GM21528 (cell line): ENCODE data around the gene CFLAR.
"Not testable (repeated sequence)": the region's sequence is repeated elsewhere in the genome, so short reads cannot be mapped to it uniquely, and the experiment has no call there.

ENCODE experiments used
- ATAC-seq: cut with Tn5 transposase; IDR thresholded peaks from one replicate; pipeline ENCODE4 v1.9.1; 2021; ENCODE audit warnings: mild to moderate bottlenecking, moderate library complexity; ENCODE audit not compliant: unreplicated experiment, low FRiP score

The CFLAR gene

DNA sequence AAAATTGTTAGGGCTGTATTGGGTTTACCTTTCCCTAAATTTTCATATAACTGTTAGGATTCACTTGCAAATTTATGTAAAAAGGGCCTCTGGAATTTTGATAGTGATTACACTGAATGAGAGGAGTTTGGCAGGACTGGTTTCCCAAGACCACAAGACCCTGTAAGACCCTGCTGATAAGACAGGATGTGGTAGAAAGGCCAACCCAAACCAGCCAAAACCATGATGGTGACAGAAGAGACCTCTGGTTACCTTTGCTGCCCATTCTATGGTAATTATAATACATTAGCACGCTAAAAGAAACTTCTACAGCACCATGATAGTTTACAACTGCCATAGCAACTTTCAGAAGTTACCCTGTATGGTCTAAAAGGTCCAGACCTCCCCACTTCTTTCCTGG lies 58.7 kb downstream of the CFLAR start:
- no peak for ATAC-seq

DNA sequence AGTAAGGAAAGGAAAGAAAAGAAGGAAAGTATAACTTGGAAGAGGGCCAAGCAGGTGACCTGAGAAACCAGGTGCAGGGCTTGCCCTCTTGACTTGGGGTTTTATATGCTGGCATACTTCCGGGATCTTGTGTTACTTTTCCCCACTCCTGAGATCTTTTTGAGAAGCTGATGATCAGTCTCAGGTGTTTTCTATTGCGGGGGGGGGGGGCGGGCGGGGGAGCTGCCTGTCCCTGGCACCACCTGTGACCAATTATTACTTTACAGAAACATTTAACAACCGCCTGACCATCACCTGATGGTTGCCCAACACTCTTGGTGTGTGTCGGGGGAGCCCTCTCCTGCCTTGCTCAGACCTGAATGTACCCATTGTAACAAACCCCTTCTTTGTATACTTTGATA lies 60.1 kb downstream of the CFLAR start:
- ATAC-seq, result no peak

DNA sequence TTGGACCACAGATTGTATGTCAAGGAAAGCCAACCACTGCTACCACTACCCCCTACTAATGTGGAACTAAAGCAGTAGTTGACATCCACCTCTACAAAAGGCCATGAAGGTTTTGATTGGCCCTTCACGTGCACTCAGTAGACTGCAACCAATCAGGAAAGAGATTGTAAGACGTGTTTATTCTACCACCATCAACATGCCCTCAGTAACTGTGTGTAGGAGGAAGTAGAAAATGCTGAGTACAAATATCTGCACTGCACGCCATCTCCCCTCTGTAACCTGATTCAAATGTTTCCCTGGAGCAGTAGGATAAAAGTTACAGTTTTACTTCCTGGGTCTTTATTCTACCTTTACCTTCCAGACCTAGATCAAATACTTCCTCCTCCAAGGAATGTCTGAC lies 64.0 kb downstream of the CFLAR start:
- ATAC-seq, result no peak

DNA sequence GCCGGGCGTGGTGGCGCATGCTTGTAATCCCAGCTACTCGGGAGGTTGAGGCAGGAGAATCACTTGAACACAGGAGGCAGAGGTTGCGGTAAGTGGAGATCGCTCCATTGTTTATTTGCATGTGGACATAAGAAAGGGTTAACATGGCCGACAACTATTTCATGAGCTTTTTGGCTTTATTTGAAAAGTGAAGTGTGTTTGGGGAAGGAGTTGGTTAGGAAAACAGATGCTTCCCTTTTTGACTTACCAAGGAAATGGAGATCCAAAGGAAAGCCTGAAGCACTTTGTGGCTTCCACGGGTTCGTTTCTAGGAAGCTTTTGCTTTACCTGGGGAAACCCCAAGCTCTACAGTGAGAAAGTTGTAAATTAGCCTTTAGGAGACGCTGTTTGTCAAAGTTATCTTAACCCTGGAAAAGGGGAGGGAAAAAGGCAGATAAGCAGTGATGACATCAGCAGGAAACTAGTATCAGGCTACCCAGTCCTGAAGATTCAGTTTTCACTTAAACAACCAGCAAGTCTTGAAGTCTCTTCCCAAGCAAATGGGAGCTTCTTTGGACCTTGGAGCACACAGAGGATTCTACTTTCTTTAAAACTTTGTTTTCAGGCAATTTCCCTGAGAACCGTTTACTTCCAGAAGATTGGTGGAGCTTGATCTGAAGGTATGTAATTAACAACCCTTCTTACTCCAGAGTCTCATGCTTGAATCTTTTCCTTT lies 66.8 kb downstream of the CFLAR start, which contains the start of gene CASP10:
Gene CASP10, plus strand, starts transcription at position 492 of the 715 bp plus-strand sequence. CDS start 2,637 bp downstream, outside the sequence.
- ATAC-seq, result peak; percentile 74

DNA sequence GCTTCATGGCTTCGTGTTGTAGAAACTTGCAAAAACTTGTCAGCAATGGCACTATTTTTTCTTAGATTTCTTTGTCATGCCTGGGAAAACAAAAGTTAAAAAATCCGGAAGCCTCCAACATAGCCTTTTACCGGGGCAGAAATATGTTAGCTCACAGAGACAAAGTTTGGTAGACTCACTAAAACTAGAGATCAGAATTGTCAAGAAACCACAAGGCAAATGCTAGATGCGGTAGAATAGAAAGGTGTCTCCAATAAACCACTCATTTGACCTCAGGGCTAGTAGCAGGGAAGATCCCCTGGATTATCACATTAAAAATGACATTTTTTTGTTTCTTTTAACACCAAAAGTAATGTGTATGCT lies 67.4 kb downstream of the CFLAR start:
- no peak for ATAC-seq

DNA sequence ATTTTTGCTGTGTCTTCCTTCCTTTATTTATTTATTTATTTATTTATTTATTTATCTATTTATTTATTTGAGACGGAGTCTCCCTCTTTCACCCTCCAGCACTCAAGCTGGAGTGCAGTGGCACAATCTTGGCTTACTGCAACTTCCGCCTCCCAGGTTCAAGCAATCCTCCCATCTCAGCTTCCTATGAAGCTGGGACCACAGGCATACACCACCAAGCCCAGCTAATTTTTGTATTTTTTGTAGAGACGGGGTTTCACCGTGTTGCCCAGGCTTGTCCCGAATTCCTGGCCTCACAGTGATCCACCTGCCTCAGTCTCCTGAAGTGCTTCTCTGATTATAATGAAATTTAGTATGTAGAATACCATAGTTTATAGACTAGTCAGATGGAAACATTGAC lies 67.9 kb downstream of the CFLAR start:
- not testable (repeated sequence) for ATAC-seq

DNA sequence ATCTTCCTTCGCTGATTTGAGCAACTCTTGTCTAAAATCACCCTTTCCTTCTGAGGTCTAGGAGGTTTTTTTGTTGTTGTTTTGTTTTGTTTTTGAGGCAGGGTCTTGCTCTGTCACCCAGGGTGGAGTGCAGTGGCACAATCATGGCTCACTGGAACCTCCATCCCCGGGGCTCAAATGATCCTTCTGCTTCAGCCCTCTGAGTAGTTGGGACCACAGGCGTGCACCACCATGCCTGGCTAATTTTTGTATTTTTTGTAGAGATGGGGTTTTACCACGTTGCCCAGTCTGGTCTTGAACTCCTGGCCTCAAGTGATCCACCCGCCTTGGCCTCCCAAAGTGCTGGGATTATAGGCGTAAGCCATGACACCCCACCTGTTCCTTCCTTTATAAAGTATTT lies 68.3 kb downstream of the CFLAR start:
- not testable (repeated sequence) for ATAC-seq

DNA sequence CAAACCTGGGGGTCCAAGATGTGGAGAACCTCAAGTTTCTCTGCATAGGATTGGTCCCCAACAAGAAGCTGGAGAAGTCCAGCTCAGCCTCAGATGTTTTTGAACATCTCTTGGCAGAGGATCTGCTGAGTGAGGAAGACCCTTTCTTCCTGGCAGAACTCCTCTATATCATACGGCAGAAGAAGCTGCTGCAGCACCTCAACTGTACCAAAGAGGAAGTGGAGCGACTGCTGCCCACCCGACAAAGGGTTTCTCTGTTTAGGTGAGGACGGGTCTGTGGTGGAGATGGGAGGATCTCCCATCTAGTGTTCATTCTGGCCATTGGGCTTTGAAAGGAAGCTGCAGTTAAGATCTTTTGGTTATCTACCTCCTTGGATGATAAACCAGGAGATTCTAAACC lies 69.9 kb downstream of the CFLAR start:
- ATAC-seq, result no peak

DNA sequence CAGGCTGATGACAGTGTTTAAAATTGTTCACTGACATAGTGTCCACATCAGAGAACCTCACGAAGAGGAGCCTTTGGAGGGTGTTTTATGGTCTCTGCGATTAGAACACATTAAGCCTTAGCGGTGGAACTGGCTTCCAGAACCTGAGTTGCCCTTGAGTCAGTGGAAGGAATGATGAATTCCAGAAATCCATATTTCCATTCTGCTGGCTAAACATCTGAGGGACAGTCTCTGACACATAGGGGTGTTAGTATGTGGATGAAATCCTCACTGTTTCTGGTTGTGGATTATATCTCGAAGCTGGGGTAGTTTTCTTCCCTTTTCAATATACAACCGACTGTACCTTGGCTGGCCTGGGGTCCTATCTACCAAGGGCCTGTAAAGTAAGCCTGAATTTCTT lies 71.0 kb downstream of the CFLAR start:
- ATAC-seq, result no peak

DNA sequence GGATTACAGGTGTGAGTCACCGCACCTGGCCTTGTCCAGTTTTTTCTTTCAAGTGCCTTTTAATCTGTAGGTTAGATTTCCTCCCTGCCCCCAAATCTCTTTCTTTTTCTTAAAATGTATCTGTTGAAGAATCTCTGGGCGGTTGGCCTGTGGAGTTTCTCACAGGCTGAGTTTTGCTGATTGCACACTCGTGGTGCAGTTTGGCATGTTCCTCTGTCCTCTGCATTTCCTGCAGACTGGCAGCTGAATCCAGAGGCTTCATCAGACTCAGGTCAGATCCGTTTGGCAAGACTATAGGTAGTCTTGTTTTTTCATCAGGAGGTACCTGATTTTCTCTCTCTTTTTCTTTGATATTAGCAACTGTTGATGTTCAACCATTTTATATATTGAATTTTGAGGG lies 72.5 kb downstream of the CFLAR start:
- ATAC-seq, result no peak

DNA sequence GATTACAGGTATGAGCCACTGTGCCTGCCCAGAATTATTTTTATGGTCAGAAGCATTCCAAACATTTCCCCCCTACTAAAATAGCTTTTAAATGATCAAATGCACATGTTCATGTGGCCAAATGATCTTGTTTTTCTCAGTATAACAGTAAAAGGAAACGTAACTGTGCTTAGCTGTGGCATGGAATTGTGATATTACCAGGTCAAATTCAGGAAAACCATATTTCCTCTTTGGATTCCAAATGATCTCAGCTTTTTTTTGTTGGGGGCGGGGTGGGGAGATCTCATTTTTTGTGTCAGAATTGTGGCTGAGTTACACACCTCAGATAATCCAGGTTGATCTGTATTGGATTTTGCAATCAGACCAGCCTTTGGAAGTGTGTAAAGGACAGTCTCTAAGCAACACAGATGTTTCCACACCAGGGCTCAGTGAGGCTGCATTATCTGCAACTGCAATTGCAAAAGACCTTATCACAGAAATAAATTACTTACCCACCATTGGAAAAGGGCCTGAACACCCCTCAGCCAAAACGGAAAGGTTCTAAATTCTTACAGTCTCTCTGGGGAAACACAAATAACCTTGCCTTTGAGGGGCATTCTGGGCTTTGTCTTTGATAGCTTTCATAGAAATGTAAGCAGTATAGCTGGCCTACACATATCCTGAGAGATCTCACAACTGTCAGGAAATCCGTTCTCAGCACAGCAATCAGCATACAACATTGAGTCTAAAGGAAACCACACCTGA lies 75.3 kb downstream of the CFLAR start:
- ATAC-seq, result no peak

DNA sequence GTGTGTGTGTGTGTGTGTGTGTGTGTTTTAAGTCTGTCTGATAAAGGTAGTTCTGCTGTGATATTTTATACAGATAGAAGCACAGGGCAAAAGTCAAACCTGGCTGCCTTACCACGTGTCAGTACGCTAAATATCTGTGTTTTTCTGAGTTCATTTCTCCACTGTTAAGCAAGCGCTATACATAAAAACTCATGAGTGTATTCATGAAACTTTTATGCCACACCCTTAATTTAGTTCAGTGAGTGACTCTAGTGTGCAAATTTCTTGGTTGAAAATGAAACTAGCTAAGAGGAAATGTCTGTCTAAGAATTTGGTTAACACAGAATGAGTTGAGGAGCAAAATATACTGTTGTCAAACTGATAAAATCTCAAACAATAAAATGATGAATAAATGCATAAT lies 78.1 kb downstream of the CFLAR start:
- peak; percentile 89 for ATAC-seq

DNA sequence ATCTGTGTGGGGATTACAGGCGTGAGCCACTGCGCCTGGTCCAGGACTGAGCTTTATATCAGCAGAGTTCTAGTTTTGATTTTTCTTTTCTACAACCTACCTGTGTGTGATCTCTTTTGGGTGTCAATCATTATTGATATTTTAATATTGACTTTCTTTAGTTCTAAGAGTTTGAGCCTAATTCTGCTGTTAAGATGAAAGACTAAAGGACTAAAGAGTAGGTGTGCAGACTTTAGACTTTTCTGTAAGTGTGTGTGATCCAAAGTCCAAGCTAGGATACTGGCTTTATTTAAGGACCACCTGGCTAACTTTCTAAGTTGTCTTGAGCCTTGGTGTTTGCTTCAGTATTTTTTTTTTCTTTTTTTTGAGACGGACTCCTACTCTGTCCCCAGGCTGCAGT lies 79.4 kb downstream of the CFLAR start:
- no peak for ATAC-seq

DNA sequence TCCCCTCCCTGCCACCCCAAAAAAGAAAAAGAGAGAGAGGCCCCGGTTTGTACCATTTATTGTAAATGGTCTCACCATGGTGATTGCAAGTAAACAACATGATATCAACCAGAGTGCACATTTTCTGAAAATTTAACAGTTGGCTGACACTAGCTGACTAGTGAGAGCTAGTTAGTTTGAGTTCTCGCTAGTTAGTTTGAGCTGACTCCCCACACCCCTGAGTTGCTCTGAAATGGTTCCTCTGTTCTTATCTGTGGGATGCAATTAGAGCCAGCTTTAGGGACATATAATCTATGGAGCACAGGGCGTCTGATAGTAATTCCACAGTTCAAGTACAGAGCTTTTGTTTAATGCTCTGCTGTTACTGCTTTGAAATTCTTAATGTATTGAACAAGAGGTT lies 80.0 kb downstream of the CFLAR start:
- ATAC-seq, result no peak

DNA sequence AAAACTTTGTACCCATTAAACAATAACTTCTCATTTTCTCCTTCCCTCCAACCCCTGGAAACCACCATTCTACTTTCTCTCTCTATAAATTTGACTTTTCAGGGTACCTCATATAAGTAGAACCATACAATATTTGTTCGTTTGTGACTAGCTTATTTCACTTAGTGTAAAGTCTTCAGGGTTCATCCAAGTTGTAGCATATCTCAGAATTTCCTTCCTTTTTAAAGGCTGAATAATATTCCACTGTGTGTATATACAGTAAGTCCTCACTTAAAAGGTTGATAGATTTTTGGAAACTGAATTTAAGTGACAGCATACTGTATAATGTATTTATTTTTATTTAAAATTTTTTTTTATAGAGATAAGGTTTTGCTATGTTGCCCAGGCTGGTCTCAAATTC lies 80.8 kb downstream of the CFLAR start:
- no peak for ATAC-seq

DNA sequence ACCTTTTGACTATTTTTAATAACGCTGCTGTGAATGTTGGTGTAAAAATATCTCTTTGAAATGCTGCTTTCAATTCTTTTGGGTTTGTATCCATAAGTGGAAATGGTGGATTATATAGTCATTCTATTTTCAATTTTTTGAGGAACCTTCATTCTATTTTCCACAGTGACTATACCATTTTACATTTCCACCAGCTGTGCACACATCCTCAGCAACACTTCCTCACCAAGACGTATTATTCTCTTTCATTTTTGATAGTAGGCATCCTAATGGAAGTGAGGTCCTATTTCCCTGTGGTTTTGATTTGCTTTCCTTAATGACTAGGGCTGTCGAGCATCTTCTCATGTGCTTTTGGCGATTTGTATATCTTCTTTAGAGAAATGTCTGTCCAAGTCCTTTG lies 81.8 kb downstream of the CFLAR start:
- no peak for ATAC-seq

DNA sequence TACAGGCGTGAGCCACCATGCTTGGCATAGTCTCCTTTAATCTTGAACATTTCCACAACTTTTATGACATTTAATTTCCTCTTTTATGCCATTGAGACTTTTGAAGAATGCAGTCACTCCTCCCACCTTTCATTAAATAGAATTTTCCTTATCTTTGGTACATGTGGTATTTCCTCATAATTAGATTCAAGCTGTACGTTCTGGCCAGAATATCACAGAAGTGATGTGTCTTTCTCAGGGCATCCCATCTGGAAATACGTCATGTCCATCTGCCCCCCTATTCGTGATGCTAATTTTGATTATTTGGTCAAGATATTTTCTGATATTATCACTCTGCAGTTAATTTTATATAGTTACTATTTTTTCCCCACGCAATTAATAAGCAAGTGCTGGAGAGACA lies 83.9 kb downstream of the CFLAR start:
- ATAC-seq, result no peak

DNA sequence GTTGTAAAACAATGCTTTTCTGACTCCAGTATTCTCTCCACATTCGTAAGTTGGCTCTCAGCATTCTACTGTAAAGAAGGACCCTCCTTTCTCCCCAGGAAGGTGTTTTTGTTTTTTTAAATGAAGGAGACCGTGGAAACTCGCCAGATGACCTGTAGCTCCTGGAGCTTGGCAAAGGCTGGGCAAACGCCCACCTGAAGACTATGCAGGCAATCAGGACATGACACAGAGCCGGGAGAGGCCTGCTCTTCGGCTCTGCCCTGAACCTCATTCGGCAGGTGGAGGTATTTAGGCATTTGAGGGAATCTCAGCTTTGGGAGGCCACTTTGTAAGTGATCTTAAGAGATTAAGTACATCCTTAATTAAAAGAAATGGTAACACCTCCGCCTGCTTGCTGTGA lies 84.4 kb downstream of the CFLAR start:
- no peak for ATAC-seq

DNA sequence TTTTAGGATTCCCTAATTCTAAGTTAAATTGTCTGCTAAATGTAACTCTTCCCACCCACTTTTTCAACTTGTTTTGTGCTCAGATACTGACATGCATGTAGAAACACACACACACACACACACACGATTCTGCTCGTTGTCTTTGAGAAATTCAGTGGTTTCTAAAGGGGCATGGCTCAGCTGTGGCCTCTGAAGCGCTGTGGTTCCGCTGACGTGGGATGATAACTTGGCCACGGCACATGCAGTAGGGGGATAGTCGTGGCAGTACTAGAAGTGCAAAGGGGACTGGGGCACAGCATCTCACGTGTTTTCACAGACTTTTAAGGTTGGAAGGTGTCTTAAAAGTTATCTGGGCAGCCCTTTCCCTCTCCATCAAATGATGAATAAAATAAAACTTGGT lies 85.4 kb downstream of the CFLAR start:
- no peak for ATAC-seq

DNA sequence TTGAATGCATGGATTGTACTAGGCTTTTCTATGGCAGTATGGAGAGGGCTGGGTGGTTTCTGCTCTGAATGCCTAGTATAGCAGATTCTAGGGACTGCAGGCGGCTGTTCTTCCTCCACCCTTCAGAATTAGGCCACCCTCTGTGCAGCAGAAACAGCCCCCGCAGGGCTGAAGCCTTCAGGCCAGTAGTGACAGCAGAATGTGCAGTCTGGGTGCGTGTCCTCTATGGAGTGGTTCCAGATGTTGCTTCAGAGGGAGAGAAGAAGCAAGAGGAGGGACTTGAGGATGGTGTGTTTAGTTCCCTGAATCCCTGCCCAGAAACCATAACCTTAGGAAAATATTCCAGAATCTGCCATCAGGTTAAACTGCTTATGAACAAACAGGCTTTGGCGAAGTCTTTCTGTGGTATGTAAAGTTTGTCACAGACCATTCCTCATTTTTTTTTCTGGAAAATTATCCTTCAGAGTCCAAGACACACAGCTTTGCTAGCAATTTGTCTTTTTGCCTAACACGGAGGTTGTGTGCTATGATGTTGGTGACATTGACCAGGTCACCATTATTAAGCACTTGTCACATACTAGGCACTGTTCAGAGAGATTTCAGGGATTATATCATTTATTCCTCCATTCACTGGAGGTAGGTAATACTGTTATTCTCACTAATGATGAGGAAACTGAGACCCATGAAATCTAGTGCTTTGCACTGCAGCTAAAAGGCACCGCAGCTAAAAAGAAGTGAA lies 88.1 kb downstream of the CFLAR start:
- ATAC-seq, result no peak

DNA sequence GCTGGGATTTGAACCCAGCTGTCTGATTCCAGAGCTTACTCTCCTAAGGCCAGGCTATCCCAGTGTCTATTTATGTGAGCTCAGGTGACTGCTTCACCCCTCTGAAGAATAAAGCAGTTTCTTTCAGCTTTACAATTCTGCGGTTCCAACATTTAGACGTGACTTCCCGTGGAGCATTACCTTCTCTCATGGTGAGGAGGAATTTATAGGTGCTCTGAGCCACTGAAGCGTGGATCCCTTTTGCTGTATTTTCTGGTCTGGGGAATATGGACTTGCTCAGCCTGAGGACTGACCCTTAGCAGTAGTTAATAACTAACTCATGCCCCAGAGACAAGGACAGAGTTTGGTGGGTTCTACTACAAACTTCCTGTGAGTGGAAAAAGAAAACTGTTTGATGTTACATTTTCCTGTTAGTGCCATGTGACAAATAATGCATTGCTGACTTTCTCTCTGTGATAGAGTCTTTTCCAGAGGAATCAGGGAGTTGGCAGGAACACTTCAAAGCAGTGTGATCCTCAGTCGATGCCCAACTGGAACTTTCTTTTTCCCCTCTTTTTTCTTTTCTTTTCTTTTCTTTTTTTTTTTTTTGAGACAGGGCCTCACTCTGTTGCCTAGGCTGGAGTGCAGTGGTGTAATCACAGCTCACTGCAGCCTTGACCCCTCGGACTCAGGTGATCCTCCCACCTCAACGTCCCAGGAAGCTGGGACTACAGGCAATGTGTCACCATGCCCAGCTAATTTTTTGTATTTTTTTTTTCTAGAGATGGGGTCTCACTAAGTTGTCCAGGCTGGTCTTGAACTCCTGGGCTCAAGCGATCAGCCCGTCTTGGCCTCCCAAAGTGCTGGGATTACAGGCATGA lies 88.9 kb downstream of the CFLAR start:
- ATAC-seq, result no peak
